Panc1 (cell line): ENCODE measurements around the gene TMEM150A. TPM values are rescaled to one million over a fixed set of nuclear protein-coding genes. Genes with fewer than 3 reads are reported as not detected.

Experiments
- ATAC-seq: fragments of 200-7000 bp; cut with Tn5 transposase; 2 replicates; pipeline ENCODE4 v1.9.1; 2020; ENCODE audit warnings: mild to moderate bottlenecking, moderate library complexity
- BruUV-seq: library from RNA; stranded (reverse); fragments of 400-500 nt; replicated peaks from 2 replicates; lab custom pipeline; 2021; lab: Mats Ljungman, UMichigan
- CTCF ChIA-PET: fragments of 300-600 bp; sonication (Branson Sonifier 250); formaldehyde crosslinking; loops from one replicate; lab custom pipeline; 2022; ENCODE audit warnings: antibody characterized with exemption; lab: Charles Lee
- POLR2A ChIA-PET: fragments of 300-600 bp; sonication (Branson Sonifier 250); formaldehyde crosslinking; loops from one replicate; lab custom pipeline; 2022; ENCODE audit warnings: antibody characterized with exemption; lab: Charles Lee
- DNase-seq: peaks from one replicate; pipeline ENCODE4 v3.0.0-alpha.2; 2010; ENCODE audit warnings: low read depth, low spot score
- H3K27ac ChIP-seq: 2 replicates; pipeline ENCODE4 v1.5.1; 2011; ENCODE audit warnings: mild to moderate bottlenecking, low read length, inconsistent platforms
- H3K27me3 ChIP-seq: fragments of 200-500 bp; sonication (Bioruptor generic); 2 replicates; pipeline ENCODE4 v1.6.0; 2014; ENCODE audit warnings: low read length, inconsistent platforms; ENCODE audit not compliant: control insufficient read depth, insufficient read depth
- H3K36me3 ChIP-seq: fragments of 200-500 bp; sonication (Bioruptor generic); 2 replicates; pipeline ENCODE4 v1.5.1; 2014; ENCODE audit warnings: inconsistent platforms, mild to moderate bottlenecking, low read length, moderate library complexity; ENCODE audit not compliant: control insufficient read depth, insufficient read depth
- H3K4me1 ChIP-seq: 2 replicates; pipeline ENCODE4 v1.5.1; 2011; ENCODE audit warnings: inconsistent platforms, mild to moderate bottlenecking, low read length, moderate library complexity; ENCODE audit not compliant: control insufficient read depth, insufficient read depth
- H3K4me3 ChIP-seq, 2 experiments: 2 replicates each; pipeline ENCODE4 v1.5.1; 2011 to 2012; ENCODE audit warnings: low read depth in 2 of 2, low read length in 2 of 2, mild to moderate bottlenecking in 2 of 2, inconsistent platforms in 1 of 2, moderate library complexity in 1 of 2
- H3K9me3 ChIP-seq: fragments of 200-500 bp; sonication (Bioruptor generic); 2 replicates; pipeline ENCODE4 v1.5.1; 2014; ENCODE audit warnings: low read depth, mild to moderate bottlenecking, inconsistent platforms, low read length, moderate library complexity; ENCODE audit not compliant: control insufficient read depth, insufficient read depth
- CTCF ChIP-seq: fragments of 450-650 bp; IDR thresholded peaks from 2 replicates; pipeline ENCODE4 v1.5.1; 2017; ENCODE audit warnings: mild to moderate bottlenecking
- POLR2AphosphoS5 ChIP-seq: IDR thresholded peaks from 2 replicates; pipeline ENCODE4 v1.6.1; 2012; ENCODE audit warnings: mild to moderate bottlenecking, low read depth, low read length, moderate library complexity
- REST ChIP-seq, 2 experiments: IDR thresholded peaks; 2 replicates each; pipeline ENCODE4 v1.6.1; 2011 to 2012; ENCODE audit warnings: low read depth in 2 of 2, control low read depth in 1 of 2, low read length in 1 of 2, mild to moderate bottlenecking in 1 of 2, moderate library complexity in 1 of 2; ENCODE audit not compliant: insufficient read depth in 1 of 2
- SIN3A ChIP-seq: IDR thresholded peaks from 2 replicates; pipeline ENCODE4 v1.6.1; 2012; ENCODE audit warnings: low read depth, mild to moderate bottlenecking, low read length, moderate library complexity, borderline replicate concordance; ENCODE audit not compliant: insufficient read depth
- TCF7L2 ChIP-seq: IDR thresholded peaks from 2 replicates; pipeline ENCODE4 v1.6.1; 2011; ENCODE audit warnings: mild to moderate bottlenecking, low read depth, low read length, inconsistent platforms
- in situ Hi-C: cut with HindIII; loops from 2 replicates; pipeline ENCODE4 v1.10.0; 2016; ENCODE audit warnings: low sequenced_read_pairs, low pct_unique_long_range_greater_than_20kb
- intact Hi-C: fragments of 100-400 bp; cut with micrococcal nuclease; formaldehyde crosslinking; loops from one replicate; pipeline ENCODE4 v1.10.0; 2022; ENCODE audit not compliant: unreplicated experiment
- total RNA-seq: library from RNA; stranded (reverse); gene quantifications from one replicate; pipeline ENCODE4 v1.2.1, GENCODE V29; 2021; ENCODE audit not compliant: unreplicated experiment

Gene TMEM150A
- total RNA-seq, 1 experiment from 2014 or later = 30.4 TPM

GRCh38 chr2:85605406-85606115 is 3.1 kb upstream of the TMEM150A start:
- peaks cover 3% of the 10 kb centered on the region; the same call in 1 of the 2 replicates for H3K36me3 ChIP-seq
- BruUV-seq = no TSS peak
- intact Hi-C loops (no loop called here), in situ Hi-C loops (no loop called here)
- ChIA-PET CTCF (no interaction called here), POLR2A (interaction anchor here (0.5 to 1.5 kb wide), 3 partner anchors 10 to 278 kb away, joined by 3 to 10 read pairs (median 3); partner anchors contain the start of gene RNF181)
- TF ChIP-seq POLR2AphosphoS5 = no peak
- DNase-seq (no peak), ATAC-seq (no peak)
- H3K9me3 ChIP-seq = no peaks in the 10 kb centered on the region
- H3K27ac ChIP-seq = no peak overlapping the region
- no peak overlapping the region for H3K4me3 ChIP-seq
- H3K27me3 ChIP-seq = no peaks in the 10 kb centered on the region
- H3K4me1 ChIP-seq = peaks cover 19% of the 10 kb centered on the region

- TF ChIP-seq SIN3A = no peak
- no peak for TF ChIP-seq TCF7L2
- no peak for TF ChIP-seq POLR2AphosphoS5
- TF ChIP-seq CTCF = no peak
- TF ChIP-seq REST (IDR thresholded peaks at IDR 0.05; ENCODE audit: insufficient read depth in 1 of 2, low read depth in 2 of 2, low read length in 1 of 2) = no peak
- Histone ChIP-seq H3K27ac (no peak overlapping the region), H3K4me1 (peaks cover 27% of the 10 kb centered on the region), H3K9me3 (no peaks in the 10 kb centered on the region), H3K4me3 (no peak overlapping the region), H3K36me3 (peaks cover 3% of the 10 kb centered on the region; the same call in 1 of the 2 replicates), H3K27me3 (no peaks in the 10 kb centered on the region)
- DNase-seq (no peak), ATAC-seq (no peak)
- intact Hi-C loops = no loop called here
- in situ Hi-C loops = no loop called here
- ChIA-PET POLR2A (interaction anchor here (0.6 to 1.5 kb wide), 2 partner anchors 9 to 12 kb away, joined by 3 read pairs; partner anchors contain the start of gene RNF181), CTCF (interaction anchor here (0.6 kb wide), 1 partner anchor 100 kb away, joined by 4 read pairs; no protein-coding TSS in a partner anchor)
- no TSS peak for BruUV-seq
Measured at GRCh38 chr2:85604568-85605339, 2.3 kb upstream of the TMEM150A start.
